Hepatocyte (in vitro differentiated cells): ENCODE data around the gene ZFR2.

Experiments
- EZH2phosphoT487 ChIP-seq: fragments of 200-600 bp; sonication (generic); IDR thresholded peaks from one replicate; pipeline ENCODE4 v1.6.1; 2018; ENCODE audit warnings: antibody characterized with exemption, mild to moderate bottlenecking, low read depth, moderate library complexity; ENCODE audit not compliant: unreplicated experiment, severe bottlenecking
- TF ChIP-seq, protein P1 (sequence below): fragments of 200-600 bp; sonication (generic); IDR thresholded peaks from 2 replicates; pipeline ENCODE4 v1.5.1; 2016; ENCODE audit warnings: antibody characterized with exemption, mild to moderate bottlenecking; ENCODE audit not compliant: poor library complexity

DNA sequence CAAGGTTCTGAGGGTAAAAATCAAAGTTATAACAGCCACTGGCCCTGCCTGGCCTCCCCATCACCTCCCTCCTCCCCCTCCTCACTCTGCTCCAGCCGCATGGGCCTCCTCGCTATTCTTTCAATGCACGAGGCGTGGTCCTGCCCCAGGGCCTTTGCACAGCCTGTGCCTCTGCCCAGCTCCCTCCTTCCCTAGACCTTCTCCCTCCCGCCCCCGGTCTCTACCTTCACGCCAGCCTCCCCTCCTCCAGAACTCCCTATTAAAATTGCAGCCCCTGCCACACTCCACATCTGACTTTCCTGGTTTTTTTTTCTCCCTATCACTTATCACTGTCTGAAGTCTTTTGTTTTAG is 100.1 kb downstream of the ZFR2 start:
- TF ChIP-seq, protein P1, sequence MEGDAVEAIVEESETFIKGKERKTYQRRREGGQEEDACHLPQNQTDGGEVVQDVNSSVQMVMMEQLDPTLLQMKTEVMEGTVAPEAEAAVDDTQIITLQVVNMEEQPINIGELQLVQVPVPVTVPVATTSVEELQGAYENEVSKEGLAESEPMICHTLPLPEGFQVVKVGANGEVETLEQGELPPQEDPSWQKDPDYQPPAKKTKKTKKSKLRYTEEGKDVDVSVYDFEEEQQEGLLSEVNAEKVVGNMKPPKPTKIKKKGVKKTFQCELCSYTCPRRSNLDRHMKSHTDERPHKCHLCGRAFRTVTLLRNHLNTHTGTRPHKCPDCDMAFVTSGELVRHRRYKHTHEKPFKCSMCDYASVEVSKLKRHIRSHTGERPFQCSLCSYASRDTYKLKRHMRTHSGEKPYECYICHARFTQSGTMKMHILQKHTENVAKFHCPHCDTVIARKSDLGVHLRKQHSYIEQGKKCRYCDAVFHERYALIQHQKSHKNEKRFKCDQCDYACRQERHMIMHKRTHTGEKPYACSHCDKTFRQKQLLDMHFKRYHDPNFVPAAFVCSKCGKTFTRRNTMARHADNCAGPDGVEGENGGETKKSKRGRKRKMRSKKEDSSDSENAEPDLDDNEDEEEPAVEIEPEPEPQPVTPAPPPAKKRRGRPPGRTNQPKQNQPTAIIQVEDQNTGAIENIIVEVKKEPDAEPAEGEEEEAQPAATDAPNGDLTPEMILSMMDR, result no peak
- TF ChIP-seq EZH2phosphoT487, result no peak
